Endothelial cell of umbilical vein (primary cell): ENCODE measurements around the gene ADGRL3. TPM values are rescaled to one million over a fixed set of nuclear protein-coding genes. Genes with fewer than 3 reads are reported as not detected.

Experiments
- BruUV-seq: library from RNA; stranded (reverse); fragments of 400-500 nt; replicated peaks from 2 replicates; lab custom pipeline; 2021; lab: Mats Ljungman, UMichigan
- CTCF ChIA-PET: fragments of 300-600, 350-600 bp; sonication (Branson Sonifier 250); formaldehyde crosslinking; loops from one replicate; lab custom pipeline; 2021; ENCODE audit warnings: antibody characterized with exemption, inconsistent platforms; lab: Charles Lee
- POLR2A ChIA-PET: fragments of 300-600, 350-600 bp; sonication (Branson Sonifier 250); formaldehyde crosslinking; loops from one replicate; lab custom pipeline; 2021; ENCODE audit warnings: antibody characterized with exemption, inconsistent platforms; lab: Charles Lee
- DNase-seq: peaks from one replicate; pipeline ENCODE4 v3.0.0-alpha.2; 2011; ENCODE audit warnings: low read depth, low spot score
- FAIRE-seq: peaks from 2 replicates; lab custom pipeline; 2011; peaks lifted over from hg19 to GRCh38; lab: Jason Lieb, UNC
- H2AFZ ChIP-seq: 2 replicates; pipeline ENCODE4 v1.6.0; 2012; ENCODE audit warnings: low read depth, low read length, control low read depth, inconsistent platforms
- H3K27ac ChIP-seq: 2 replicates; pipeline ENCODE4 v1.5.1; 2011; ENCODE audit warnings: low read depth, mild to moderate bottlenecking, control low read depth, low read length, moderate library complexity; ENCODE audit not compliant: insufficient read depth
- H3K27me3 ChIP-seq, 2 experiments: 2 replicates each; pipeline versions ENCODE4 v1.6.0 to v1.6.1; 2011; ENCODE audit warnings: low read length in 2 of 2, mixed read lengths in 1 of 2; ENCODE audit not compliant: control insufficient read depth in 2 of 2, insufficient read depth in 2 of 2
- H3K36me3 ChIP-seq, 2 experiments: 2 replicates in 1 of 2; 3 replicates in 1 of 2; pipeline ENCODE4 v1.5.1; 2011; ENCODE audit warnings: low read length in 2 of 2, mild to moderate bottlenecking in 1 of 2, moderate library complexity in 1 of 2; ENCODE audit not compliant: control insufficient read depth in 2 of 2, insufficient read depth in 2 of 2; ENCODE audit errors: extremely low read depth in 1 of 2
- H3K4me1 ChIP-seq: 3 replicates; pipeline ENCODE4 v1.5.1; 2011; ENCODE audit warnings: mild to moderate bottlenecking, low read length; ENCODE audit not compliant: control insufficient read depth, insufficient read depth; ENCODE audit errors: extremely low read depth
- H3K4me2 ChIP-seq: 2 replicates; pipeline ENCODE4 v1.6.1; 2011; ENCODE audit warnings: low read length, control low read depth, mixed read lengths; ENCODE audit not compliant: insufficient read depth
- H3K4me3 ChIP-seq, 3 experiments: fragments of 200-600 bp in 1 of 3; sonication (generic), shearing (Covaris generic) in 1 of 3; replicated peaks in 1 of 3; 2 replicates each; pipeline ENCODE4 v1.5.1; 2011 to 2016; ENCODE audit warnings: control low read depth in 3 of 3, low read length in 3 of 3, mild to moderate bottlenecking in 2 of 3, inconsistent platforms in 1 of 3, low read depth in 1 of 3, moderate library complexity in 1 of 3; ENCODE audit not compliant: insufficient read depth in 1 of 3
- H3K79me2 ChIP-seq: 2 replicates; pipeline ENCODE4 v1.6.0; 2012; ENCODE audit warnings: low read length, inconsistent platforms; ENCODE audit not compliant: control insufficient read depth, insufficient read depth
- H3K9ac ChIP-seq: replicated peaks from 2 replicates; pipeline ENCODE3; 2011; ENCODE audit warnings: low read length, control low read depth; ENCODE audit not compliant: insufficient read depth; ENCODE audit errors: extremely low read depth
- H3K9me1 ChIP-seq: replicated peaks from 3 replicates; pipeline ENCODE4 v1.6.0; 2011; ENCODE audit warnings: mild to moderate bottlenecking, low read length; ENCODE audit not compliant: control insufficient read depth, insufficient read depth; ENCODE audit errors: extremely low read depth
- H3K9me3 ChIP-seq: replicated peaks from 2 replicates; pipeline ENCODE4 v1.5.1; 2012; ENCODE audit warnings: low read length, inconsistent platforms; ENCODE audit not compliant: control insufficient read depth, insufficient read depth
- H4K20me1 ChIP-seq: replicated peaks from 2 replicates; pipeline ENCODE3; 2011; ENCODE audit warnings: mild to moderate bottlenecking, low read length; ENCODE audit not compliant: control insufficient read depth, insufficient read depth; ENCODE audit errors: extremely low read depth
- EZH2 ChIP-seq: IDR thresholded peaks from 2 replicates; pipeline ENCODE4 v1.6.1; 2012; ENCODE audit warnings: borderline replicate concordance, low read depth, mild to moderate bottlenecking, moderate library complexity, low read length, inconsistent platforms; ENCODE audit not compliant: severe bottlenecking
- FOS ChIP-seq: IDR thresholded peaks from 2 replicates; pipeline ENCODE4 v1.6.1; 2011; ENCODE audit warnings: mild to moderate bottlenecking, low read length, moderate library complexity, borderline replicate concordance; ENCODE audit not compliant: insufficient read depth
- GATA2 ChIP-seq: IDR thresholded peaks from 2 replicates; pipeline ENCODE4 v1.7.0; 2011; ENCODE audit warnings: low read depth, mild to moderate bottlenecking, moderate library complexity, mixed read lengths, low read length; ENCODE audit not compliant: insufficient read length, insufficient read depth
- JUN ChIP-seq: IDR thresholded peaks from 2 replicates; pipeline ENCODE4 v1.6.1; 2011; ENCODE audit warnings: borderline replicate concordance, low read depth; ENCODE audit not compliant: insufficient read length, insufficient read depth
- MYC ChIP-seq: IDR thresholded peaks from one replicate; pipeline ENCODE4 v1.6.1; 2011; ENCODE audit warnings: mild to moderate bottlenecking, low read depth, low read length
- POLR2A ChIP-seq: IDR thresholded peaks from 2 replicates; pipeline ENCODE4 v1.6.1; 2012; ENCODE audit warnings: low read depth, mild to moderate bottlenecking, control low read depth, low read length
- dilution Hi-C: fragments of 300-500 bp; cut with MboI; formaldehyde crosslinking; loops from one replicate; pipeline ENCODE4 v1.15.0; 2019; ENCODE audit warnings: low sequenced_read_pairs; ENCODE audit not compliant: extremely low pct_ligation_motif_present
- intact Hi-C: fragments of 100-400 bp; cut with micrococcal nuclease; formaldehyde crosslinking; loops from one replicate; pipeline ENCODE4 v1.10.0; 2022
- polyA plus RNA-seq, 4 experiments: library from polyadenylated mRNA; depleted of rRNA in 3 of 4; stranded (reverse) in 3 of 4; unstranded in 1 of 4; fragments of >200 nt; gene quantifications; 2 replicates each; pipeline versions ENCODE4 v1.2.1 to v1.2.3, GENCODE V29; 2011 to 2012; ENCODE audit warnings: missing spikeins in 1 of 4
- total RNA-seq: library from RNA; stranded (reverse); gene quantifications from 2 replicates; pipeline ENCODE4 v1.2.3, GENCODE V29; 2021
- TF ChIP-seq, protein P1 (sequence below): IDR thresholded peaks from 2 replicates; pipeline ENCODE4 v1.6.1; 2011; ENCODE audit not compliant: insufficient read depth, insufficient read length
- TF ChIP-seq, protein P2 (sequence below), 2 donors: IDR thresholded peaks; 1 replicate in 1 of 2; 2 replicates in 1 of 2; pipeline ENCODE4 v1.5.1; 2011; ENCODE audit warnings: low read length in 2 of 2, mild to moderate bottlenecking in 2 of 2, moderate library complexity in 2 of 2, control low read depth in 1 of 2, inconsistent platforms in 1 of 2, low read depth in 1 of 2; ENCODE audit not compliant: insufficient read depth in 1 of 2; ENCODE audit errors: extremely low read depth in 1 of 2

The ADGRL3 gene
- total and polyA plus RNA-seq, 2 donors (not counting 3 experiments of a cell fraction or from before 2014, with no cell fraction given) = not detected

DNA sequence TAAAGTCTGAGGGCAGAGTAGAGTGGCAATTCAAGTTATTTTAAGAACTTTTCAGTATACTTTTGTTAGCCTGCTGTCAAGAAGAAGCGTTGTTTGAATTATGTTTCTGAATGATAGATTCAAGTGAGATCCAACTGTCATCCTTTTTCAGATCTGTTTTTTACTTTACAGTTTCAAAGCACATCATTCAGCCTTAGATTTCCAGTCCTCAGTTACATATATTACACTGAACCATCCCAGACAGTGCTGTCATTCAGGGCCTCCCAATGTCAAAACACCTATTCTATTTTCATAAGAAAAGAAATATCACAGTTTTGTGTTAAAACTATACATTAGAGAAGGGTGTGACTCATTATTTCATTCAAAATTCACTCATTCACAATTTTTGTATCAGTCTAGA lies 856.9 kb downstream of the ADGRL3 start:
- CTCF ChIA-PET = no interaction called here
- Histone ChIP-seq H3K9me3 (no peaks in the 10 kb centered on the region), H3K4me1 (no peaks in the 10 kb centered on the region), H3K27me3 (no peaks in the 10 kb centered on the region), H3K4me3 (no peak overlapping the region), H3K36me3 (no peaks in the 10 kb centered on the region), H2AFZ (no peak overlapping the region), H3K27ac (no peak overlapping the region), H3K9ac (no peak overlapping the region), H3K79me2 (no peaks in the 10 kb centered on the region), H4K20me1 (no peaks in the 10 kb centered on the region), H3K9me1 (no peaks in the 10 kb centered on the region), H3K4me2 (no peak overlapping the region)
- POLR2A ChIA-PET = no interaction called here
- dilution Hi-C loops (no loop called here), intact Hi-C loops (no loop called here)
- DNase-seq = no peak
- TF ChIP-seq JUN (no peak), GATA2 (no peak), POLR2A (no peak), EZH2 (no peak), FOS (no peak), MYC (no peak)
- TF ChIP-seq, protein P1, sequence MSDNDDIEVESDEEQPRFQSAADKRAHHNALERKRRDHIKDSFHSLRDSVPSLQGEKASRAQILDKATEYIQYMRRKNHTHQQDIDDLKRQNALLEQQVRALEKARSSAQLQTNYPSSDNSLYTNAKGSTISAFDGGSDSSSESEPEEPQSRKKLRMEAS = no peak
- TF ChIP-seq, protein P2, sequence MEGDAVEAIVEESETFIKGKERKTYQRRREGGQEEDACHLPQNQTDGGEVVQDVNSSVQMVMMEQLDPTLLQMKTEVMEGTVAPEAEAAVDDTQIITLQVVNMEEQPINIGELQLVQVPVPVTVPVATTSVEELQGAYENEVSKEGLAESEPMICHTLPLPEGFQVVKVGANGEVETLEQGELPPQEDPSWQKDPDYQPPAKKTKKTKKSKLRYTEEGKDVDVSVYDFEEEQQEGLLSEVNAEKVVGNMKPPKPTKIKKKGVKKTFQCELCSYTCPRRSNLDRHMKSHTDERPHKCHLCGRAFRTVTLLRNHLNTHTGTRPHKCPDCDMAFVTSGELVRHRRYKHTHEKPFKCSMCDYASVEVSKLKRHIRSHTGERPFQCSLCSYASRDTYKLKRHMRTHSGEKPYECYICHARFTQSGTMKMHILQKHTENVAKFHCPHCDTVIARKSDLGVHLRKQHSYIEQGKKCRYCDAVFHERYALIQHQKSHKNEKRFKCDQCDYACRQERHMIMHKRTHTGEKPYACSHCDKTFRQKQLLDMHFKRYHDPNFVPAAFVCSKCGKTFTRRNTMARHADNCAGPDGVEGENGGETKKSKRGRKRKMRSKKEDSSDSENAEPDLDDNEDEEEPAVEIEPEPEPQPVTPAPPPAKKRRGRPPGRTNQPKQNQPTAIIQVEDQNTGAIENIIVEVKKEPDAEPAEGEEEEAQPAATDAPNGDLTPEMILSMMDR (IDR thresholded peaks at IDR 0.05; ENCODE audit: extremely low read depth in 1 of 2, insufficient read depth in 1 of 2, low read depth in 1 of 2, low read length in 2 of 2) = no peak
- FAIRE-seq = no peak
- no TSS peak for BruUV-seq
